H1 (cell line): ENCODE data around the gene SMARCC1.

Experiments used
- CEBPB ChIP-seq: IDR thresholded peaks from 2 replicates; pipeline ENCODE4 v1.6.1; 2012; ENCODE audit warnings: low read depth, low read length
- CHD1 ChIP-seq: IDR thresholded peaks from 2 replicates; pipeline ENCODE4 v1.6.1; 2012; ENCODE audit warnings: low read depth, low read length, improper control_type of control experiment
- EP300 ChIP-seq, 2 experiments: IDR thresholded peaks; 1 replicate in 1 of 2; 2 replicates in 1 of 2; pipeline ENCODE4 v1.6.1; 2011 to 2012; ENCODE audit warnings: low read depth in 2 of 2, low read length in 2 of 2, mild to moderate bottlenecking in 2 of 2, borderline replicate concordance in 1 of 2, inconsistent platforms in 1 of 2, moderate library complexity in 1 of 2
- EZH2 ChIP-seq: fragments of 200-600 bp; sonication (generic); IDR thresholded peaks from 2 replicates; pipeline ENCODE4 v1.7.1; 2012; ENCODE audit warnings: low read depth, mild to moderate bottlenecking, moderate library complexity, low read length, inconsistent platforms; ENCODE audit not compliant: severe bottlenecking
- SP2 ChIP-seq: IDR thresholded peaks from 2 replicates; pipeline ENCODE4 v1.6.1; 2012; ENCODE audit warnings: mild to moderate bottlenecking, low read length, inconsistent platforms
- TF ChIP-seq, protein P1 (sequence below): IDR thresholded peaks from 2 replicates; pipeline ENCODE4 v1.6.1; 2012; ENCODE audit warnings: inconsistent platforms

DNA sequence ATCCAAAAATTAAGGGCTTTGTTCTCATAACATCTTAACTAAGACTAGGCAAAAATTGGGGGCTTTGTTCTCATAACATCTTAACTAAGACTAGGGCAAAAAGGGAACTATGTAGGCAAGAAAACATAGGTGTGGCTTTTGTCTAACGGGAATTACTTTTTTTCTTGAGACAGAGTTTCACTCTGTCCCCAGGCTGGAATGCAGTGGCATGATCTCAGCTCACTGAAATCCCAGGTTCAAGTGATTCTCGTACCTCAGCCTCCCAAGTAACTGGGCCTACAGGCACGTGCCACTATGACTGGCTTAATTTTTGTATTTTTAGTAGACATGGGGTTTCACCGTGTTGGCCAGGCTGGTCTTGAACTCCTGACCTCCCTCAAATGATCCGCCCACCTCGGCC lies 153.3 kb downstream of the SMARCC1 start:
- TF ChIP-seq CEBPB: no peak
- no peak for TF ChIP-seq EP300 (IDR thresholded peaks at IDR 0.05; ENCODE audit: borderline replicate concordance in 1 of 2, low read depth in 2 of 2, low read length in 2 of 2)
- TF ChIP-seq, protein P1, sequence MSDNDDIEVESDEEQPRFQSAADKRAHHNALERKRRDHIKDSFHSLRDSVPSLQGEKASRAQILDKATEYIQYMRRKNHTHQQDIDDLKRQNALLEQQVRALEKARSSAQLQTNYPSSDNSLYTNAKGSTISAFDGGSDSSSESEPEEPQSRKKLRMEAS: no peak
- no peak for TF ChIP-seq CHD1
- TF ChIP-seq SP2: no peak
- TF ChIP-seq EZH2: no peak
